Measurements from ENCODE around the gene CCL27. TPM values are rescaled to one million over a fixed set of nuclear protein-coding genes. Genes with fewer than 3 reads are reported as not detected.

The CCL27 gene
- total and polyA plus RNA-seq, 8 donors, result not detected

- Histone ChIP-seq H3K36me3 (no peaks in the 10 kb centered on the region), H3K9me3 (no peaks in the 10 kb centered on the region), H3K27me3 (no peaks in the 10 kb centered on the region), H3K27ac (no peak overlapping the region), H3K4me1 (no peaks in the 10 kb centered on the region), H3K4me3 (no peak overlapping the region)
- no peak for ATAC-seq
- no peak for FAIRE-seq
- intact Hi-C loops (cut with DNase I), result no loop called here
- WGBS, 2 donors, result 47 to 71% methylated on average over 2 of the region's 2 CpGs
- no peak for TF ChIP-seq CTCF (IDR thresholded peaks at IDR 0.05)
- no peak for DNase-seq
Observed at GRCh38 chr9:34693560-34693959, 31.1 kb upstream of the CCL27 start.

GRCh38 chr9:34691936-34692315 is 29.5 kb upstream of the CCL27 start:
- no peak overlapping the region for H3K27ac ChIP-seq
- intact Hi-C loops (cut with DNase I), result no loop called here
- no peak for FAIRE-seq
- no peak for ATAC-seq
- no peaks in the 10 kb centered on the region for H3K36me3 ChIP-seq
- 76 to 80% methylated on average over 5 of the region's 5 CpGs for WGBS, 2 donors
- no peaks in the 10 kb centered on the region for H3K9me3 ChIP-seq
- no peaks in the 10 kb centered on the region for H3K27me3 ChIP-seq
- TF ChIP-seq CTCF (IDR thresholded peaks at IDR 0.05), result no peak
- H3K4me1 ChIP-seq, result no peaks in the 10 kb centered on the region
- DNase-seq, result no peak
- H3K4me3 ChIP-seq, result no peak overlapping the region

GRCh38 chr9:34690983-34691935 is 28.8 kb upstream of the CCL27 start, which contains the start of gene CCL19:
CCL19 (minus strand) TSS chr9:34691276; CDS start chr9:34691139, 137 bp downstream.
- TF ChIP-seq CTCF (IDR thresholded peaks at IDR 0.05), result no peak
- no peak for FAIRE-seq
- H3K27ac ChIP-seq, result no peak within 1 kb of the TSS
- H3K4me1 ChIP-seq, result no peaks in the 10 kb centered on the region
- ATAC-seq, result no peak
- WGBS, 2 donors, result 68 to 84% methylated on average over 6 of the region's 6 CpGs
- no peaks in the 10 kb centered on the region for H3K36me3 ChIP-seq
- DNase-seq, result no peak
- H3K27me3 ChIP-seq, result no peaks in the 10 kb centered on the region
- H3K4me3 ChIP-seq, result no peak within 1 kb of the TSS
- no peaks in the 10 kb centered on the region for H3K9me3 ChIP-seq
- intact Hi-C loops (cut with DNase I), result no loop called here

GRCh38 chr9:34689512-34689911 is 27.1 kb upstream of the CCL27 start:
- ATAC-seq, result no peak
- Histone ChIP-seq H3K9me3 (no peaks in the 10 kb centered on the region), H3K27ac (no peak overlapping the region), H3K4me1 (no peaks in the 10 kb centered on the region), H3K36me3 (no peaks in the 10 kb centered on the region), H3K27me3 (no peaks in the 10 kb centered on the region), H3K4me3 (no peak overlapping the region)
- intact Hi-C loops (cut with DNase I), result no loop called here
- TF ChIP-seq CTCF (IDR thresholded peaks at IDR 0.05), result no peak
- 52 to 64% methylated on average over 8 of the region's 8 CpGs for WGBS, 2 donors
- no peak for DNase-seq
- FAIRE-seq, result no peak

- no peaks in the 10 kb centered on the region for H3K36me3 ChIP-seq
- ATAC-seq (no peak), FAIRE-seq (no peak), DNase-seq (no peak)
- intact Hi-C loops (cut with DNase I), result no loop called here
- TF ChIP-seq CTCF (IDR thresholded peaks at IDR 0.05), result no peak
- H3K27me3 ChIP-seq, result no peaks in the 10 kb centered on the region
- H3K4me1 ChIP-seq, result no peaks in the 10 kb centered on the region
- 72 to 74% methylated on average over 4 of the region's 4 CpGs for WGBS, 2 donors
- no peak overlapping the region for H3K27ac ChIP-seq
- H3K4me3 ChIP-seq, result no peak overlapping the region
- H3K9me3 ChIP-seq, result no peaks in the 10 kb centered on the region
Observed at GRCh38 chr9:34689116-34689470, 26.6 kb upstream of the CCL27 start.
